ENCODE measurements around the gene HBQ1.

- TF ChIP-seq POLR2A (IDR thresholded peaks at IDR 0.05; ENCODE audit: extremely low read depth, insufficient read length) (no peak), MYC (IDR thresholded peaks at IDR 0.05; ENCODE audit: low read depth, low read length) (no peak)
- TF ChIP-seq, protein P1, sequence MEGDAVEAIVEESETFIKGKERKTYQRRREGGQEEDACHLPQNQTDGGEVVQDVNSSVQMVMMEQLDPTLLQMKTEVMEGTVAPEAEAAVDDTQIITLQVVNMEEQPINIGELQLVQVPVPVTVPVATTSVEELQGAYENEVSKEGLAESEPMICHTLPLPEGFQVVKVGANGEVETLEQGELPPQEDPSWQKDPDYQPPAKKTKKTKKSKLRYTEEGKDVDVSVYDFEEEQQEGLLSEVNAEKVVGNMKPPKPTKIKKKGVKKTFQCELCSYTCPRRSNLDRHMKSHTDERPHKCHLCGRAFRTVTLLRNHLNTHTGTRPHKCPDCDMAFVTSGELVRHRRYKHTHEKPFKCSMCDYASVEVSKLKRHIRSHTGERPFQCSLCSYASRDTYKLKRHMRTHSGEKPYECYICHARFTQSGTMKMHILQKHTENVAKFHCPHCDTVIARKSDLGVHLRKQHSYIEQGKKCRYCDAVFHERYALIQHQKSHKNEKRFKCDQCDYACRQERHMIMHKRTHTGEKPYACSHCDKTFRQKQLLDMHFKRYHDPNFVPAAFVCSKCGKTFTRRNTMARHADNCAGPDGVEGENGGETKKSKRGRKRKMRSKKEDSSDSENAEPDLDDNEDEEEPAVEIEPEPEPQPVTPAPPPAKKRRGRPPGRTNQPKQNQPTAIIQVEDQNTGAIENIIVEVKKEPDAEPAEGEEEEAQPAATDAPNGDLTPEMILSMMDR (IDR thresholded peaks at IDR 0.05; ENCODE audit: low read depth, low read length): no peak
- TF ChIP-seq, protein P2, sequence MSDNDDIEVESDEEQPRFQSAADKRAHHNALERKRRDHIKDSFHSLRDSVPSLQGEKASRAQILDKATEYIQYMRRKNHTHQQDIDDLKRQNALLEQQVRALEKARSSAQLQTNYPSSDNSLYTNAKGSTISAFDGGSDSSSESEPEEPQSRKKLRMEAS (IDR thresholded peaks at IDR 0.05; ENCODE audit: low read depth, low read length): no peak
Measured at GRCh38 chr16:143456-143855, 36.8 kb upstream of the HBQ1 start.

Measured in NB4 (cell line).